HG03095 (cell line): ENCODE measurements around the gene NPRL2.
A peak's percentile ranks its signal among the peaks of the same experiment; 100 is the strongest.
"Not testable (repeated sequence)": the region's sequence is repeated elsewhere in the genome, so short reads cannot be mapped to it uniquely, and the experiment has no call there.

Source experiments
- ATAC-seq: cut with Tn5 transposase; IDR thresholded peaks from one replicate; pipeline ENCODE4 v1.9.1; 2021; ENCODE audit warnings: moderate library complexity; ENCODE audit not compliant: unreplicated experiment

NPRL2 gene

GRCh38 chr3:50314816-50315215, 35.8 kb downstream of the NPRL2 start:
- no peak for ATAC-seq

- no peak for ATAC-seq
Measured at GRCh38 chr3:50314342-50314741, 36.2 kb downstream of the NPRL2 start.

DNA sequence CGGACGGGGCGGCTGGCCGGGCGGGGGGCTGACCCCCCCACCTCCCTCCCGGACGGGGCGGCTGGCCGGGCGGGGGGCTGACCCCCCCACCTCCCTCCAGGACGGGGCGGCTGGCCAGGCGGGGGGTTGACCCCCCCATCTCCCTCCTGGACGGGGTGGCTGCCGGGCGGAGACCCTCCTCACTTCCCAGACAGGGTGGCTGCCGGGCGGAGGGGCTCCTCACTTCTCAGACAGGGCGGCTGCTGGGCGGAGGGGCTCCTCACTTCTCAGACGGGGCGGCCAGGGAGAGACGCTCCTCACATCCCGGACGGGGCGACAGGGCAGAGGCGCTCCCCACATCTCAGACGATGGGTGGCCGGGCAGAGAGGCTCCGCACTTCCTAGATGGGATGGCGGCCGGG, 38.5 kb downstream of the NPRL2 start:
- ATAC-seq: not testable (repeated sequence)

DNA sequence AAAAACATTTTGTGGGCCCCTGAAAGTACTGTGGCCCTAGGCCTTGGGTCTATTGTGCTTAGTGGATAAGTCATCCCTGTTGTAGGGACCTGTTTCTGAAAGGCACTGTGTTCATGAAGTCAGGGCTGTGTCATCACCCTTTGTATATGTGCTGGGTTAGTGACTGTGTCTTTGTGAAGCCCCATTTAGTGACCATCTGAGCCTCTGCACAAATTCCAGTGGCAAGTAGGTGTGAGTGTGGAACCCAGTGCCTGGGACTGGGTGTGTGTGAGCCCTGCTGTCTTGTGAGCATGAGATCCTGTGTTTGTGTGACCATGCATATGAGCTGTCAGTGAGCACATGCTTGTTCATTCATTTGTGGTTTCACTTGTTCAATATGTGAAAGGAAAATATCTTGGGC, 46.0 kb downstream of the NPRL2 start:
- no peak for ATAC-seq

DNA sequence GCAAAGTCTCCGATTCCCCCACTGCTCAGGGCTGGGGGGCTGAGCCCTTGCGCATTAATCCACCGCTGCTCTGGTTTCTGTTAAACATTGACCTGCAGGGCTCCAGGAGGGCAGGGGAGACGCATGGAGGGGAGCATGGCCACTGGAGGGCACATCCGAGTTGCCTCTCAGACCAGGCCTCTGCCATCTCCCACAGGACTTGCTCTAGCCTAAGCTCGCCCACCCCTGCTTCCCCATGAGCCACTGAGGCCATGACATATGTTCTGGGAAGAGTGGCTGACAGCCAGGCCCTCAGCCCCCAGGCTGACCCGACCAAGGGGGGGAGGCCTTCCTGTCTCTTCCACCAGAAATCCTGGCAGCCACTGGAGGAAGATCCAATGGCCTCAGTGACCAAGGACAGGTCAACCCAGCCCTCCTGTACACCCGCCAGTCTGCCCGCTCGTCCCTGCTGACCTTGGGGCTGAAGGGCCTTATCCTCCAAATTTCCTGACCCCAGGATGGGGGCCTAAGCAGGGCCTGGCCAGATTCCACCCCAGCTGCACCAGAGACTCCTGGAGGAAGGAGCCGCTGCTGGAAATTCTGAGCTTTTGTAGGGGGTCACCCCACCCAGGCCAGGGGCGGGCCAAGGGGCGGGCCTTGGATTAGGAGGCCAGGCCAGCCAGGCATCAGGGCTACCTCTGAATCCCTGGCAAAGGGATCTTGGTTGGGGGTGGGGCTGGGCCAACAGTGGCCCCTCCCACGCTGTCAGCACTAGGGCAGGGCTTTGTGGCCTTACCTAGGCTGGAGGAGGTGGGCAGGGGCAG, 47.4 kb downstream of the NPRL2 start, which contains the start of gene HYAL1:
HYAL1 (minus strand) TSS at position 562 of the 803 bp plus-strand sequence. CDS start 618 bp downstream, outside the sequence.
- no peak for ATAC-seq

- no peak for ATAC-seq
Measured at GRCh38 chr3:50302095-50303012, 48.2 kb downstream of the NPRL2 start.

DNA sequence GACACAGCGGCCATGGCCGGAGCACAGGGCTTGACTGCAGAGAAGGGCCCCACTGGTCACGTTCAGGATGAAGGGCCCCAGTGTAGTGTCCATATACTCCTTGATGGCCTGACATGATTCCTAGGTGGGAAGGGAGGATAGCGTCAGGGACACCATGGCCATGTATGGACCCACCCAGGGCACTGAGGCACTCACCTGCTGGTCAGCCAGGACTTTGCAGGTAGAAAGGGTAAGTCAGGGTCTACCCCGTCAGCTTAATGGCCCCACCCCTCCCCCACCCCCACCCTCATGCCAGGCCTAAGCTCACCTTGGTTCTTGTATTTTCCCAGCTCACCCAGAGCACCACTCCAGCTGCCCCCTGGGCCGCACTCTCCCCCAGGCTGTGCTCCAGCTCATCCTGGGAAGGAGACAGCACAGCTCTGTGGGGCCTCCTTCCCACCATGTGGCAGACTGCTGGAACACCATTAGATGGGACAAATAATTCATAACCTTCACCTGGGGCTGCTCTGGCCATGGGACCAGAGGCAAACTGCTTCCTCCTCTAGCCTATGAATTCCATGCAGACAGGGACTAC, 49.8 kb downstream of the NPRL2 start:
- no peak for ATAC-seq

- ATAC-seq: no peak
Measured at GRCh38 chr3:50299929-50300680, 50.5 kb downstream of the NPRL2 start.

GRCh38 chr3:50299638-50299928, 51.0 kb downstream of the NPRL2 start:
- ATAC-seq: no peak

GRCh38 chr3:50298836-50299637, 51.5 kb downstream of the NPRL2 start, which contains the start of the genes HYAL3 and NAA80:
TSS of gene HYAL3 (minus strand) at chr3:50299405. CDS start at chr3:50295602, 3,803 bp downstream.
TSS of gene NAA80 (minus strand) at chr3:50299405. CDS start at chr3:50297463, 1,942 bp downstream.
- peak; percentile 79 for ATAC-seq

DNA sequence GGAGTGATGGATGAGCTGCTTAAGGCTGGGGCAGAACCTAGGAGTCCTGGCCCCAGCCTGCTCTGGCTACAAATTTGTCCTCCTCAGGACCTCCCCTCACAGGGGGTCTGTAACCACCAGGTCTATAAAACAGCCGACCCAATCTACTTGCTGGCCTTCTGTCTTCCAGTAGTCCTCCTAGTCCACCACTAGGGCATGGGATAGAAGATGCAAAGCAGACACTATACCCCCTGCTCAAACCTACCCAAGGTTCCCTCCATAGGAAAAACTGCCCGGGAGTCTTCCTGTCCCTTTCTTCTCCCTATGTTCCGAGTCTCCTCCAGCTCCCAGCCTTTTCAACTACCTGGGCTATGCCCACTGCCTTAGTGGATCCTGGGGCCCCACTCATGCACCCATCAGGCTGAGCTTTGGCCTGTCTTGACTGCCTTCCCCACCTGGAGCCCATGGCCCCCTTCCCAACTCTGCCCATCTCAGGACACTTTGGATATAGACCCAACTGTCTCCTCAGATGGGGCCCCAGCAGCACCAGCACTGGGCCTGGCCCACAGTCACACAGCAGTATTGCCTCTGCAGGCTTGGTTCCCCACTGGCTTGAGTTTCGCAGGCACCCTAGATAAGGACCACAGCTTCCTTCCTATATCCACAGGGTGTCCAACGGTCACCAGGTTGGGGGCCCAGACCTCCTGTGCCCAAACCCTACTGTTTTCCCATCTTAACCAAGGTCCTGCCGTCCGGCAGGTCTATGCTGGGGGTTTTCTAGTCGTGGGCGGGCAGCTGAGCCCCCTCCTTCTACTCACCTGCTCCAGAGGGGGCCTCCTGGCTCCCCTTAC, 52.5 kb downstream of the NPRL2 start:
- no peak for ATAC-seq

DNA sequence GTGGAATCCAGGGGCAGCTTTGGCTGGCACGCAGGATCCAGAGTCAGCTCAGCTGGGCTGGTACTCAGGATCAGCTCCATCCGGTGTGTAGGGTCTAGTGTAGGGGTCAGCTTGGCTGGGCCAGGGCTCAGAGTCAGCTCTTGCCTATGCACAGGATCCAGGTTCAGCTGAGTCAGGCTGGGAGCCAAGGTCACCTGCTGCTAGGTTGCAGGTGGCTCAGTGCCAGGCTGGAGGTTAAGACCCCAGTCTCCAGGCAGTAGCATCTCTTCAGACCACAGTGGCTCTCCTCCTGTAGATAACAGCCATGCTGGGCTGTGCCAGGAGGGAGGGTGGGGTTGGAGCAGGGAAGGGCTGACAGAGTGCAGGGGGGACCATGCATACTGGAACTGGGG, 53.2 kb downstream of the NPRL2 start:
- no peak for ATAC-seq
